ENCODE results near the gene AK8. TPM values are rescaled to one million over a fixed set of nuclear protein-coding genes. Genes with fewer than 3 reads are reported as not detected.

AK8 gene
- total RNA-seq, 1 donor from 2014 or later, result 0.22 TPM

DNA sequence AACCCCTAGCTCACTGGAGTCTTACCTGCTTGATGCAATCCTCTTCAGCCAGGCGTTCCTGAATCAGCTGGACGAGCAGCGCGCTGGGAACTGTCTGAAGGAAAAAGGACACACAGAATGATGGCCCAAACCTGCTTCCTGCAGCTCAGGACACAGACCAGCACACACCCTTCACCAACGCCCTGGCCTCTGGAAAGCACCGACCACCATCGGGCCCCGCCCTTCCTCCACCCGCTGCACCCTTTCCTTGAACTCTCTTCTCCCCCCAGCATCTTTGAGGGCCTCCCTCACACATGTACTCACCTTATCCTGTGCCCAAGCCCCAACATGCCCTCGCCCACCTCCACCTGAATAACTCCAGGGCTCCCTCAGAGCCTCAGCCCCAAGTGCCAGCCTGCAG, 23.3 kb downstream of the AK8 start:
- peak; percentile 25 for DNase-seq (ENCODE audit: low spot score)
- Mint-ChIP-seq H3K27me3 (ENCODE audit: low read depth) (peaks cover 18% of the 10 kb centered on the region), H3K9me3 (ENCODE audit: low read depth) (no peaks in the 10 kb centered on the region), H3K36me3 (ENCODE audit: low read depth) (peaks cover 2% of the 10 kb centered on the region), H3K4me3 (ENCODE audit: unreplicated experiment) (no peak overlapping the region), H3K27ac (ENCODE audit: unreplicated experiment) (no peak overlapping the region), H3K4me1 (ENCODE audit: low read depth) (peaks cover 4% of the 10 kb centered on the region)
- TF ChIP-seq, protein P1, sequence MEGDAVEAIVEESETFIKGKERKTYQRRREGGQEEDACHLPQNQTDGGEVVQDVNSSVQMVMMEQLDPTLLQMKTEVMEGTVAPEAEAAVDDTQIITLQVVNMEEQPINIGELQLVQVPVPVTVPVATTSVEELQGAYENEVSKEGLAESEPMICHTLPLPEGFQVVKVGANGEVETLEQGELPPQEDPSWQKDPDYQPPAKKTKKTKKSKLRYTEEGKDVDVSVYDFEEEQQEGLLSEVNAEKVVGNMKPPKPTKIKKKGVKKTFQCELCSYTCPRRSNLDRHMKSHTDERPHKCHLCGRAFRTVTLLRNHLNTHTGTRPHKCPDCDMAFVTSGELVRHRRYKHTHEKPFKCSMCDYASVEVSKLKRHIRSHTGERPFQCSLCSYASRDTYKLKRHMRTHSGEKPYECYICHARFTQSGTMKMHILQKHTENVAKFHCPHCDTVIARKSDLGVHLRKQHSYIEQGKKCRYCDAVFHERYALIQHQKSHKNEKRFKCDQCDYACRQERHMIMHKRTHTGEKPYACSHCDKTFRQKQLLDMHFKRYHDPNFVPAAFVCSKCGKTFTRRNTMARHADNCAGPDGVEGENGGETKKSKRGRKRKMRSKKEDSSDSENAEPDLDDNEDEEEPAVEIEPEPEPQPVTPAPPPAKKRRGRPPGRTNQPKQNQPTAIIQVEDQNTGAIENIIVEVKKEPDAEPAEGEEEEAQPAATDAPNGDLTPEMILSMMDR (IDR thresholded peaks at IDR 0.05), result no peak

GRCh38 chr9:132853482-132853881, 24.6 kb downstream of the AK8 start:
- DNase-seq (ENCODE audit: low spot score), result peak; percentile 8
- Mint-ChIP-seq H3K27me3 (ENCODE audit: low read depth) (peaks cover 10% of the 10 kb centered on the region), H3K4me3 (ENCODE audit: unreplicated experiment) (no peak overlapping the region), H3K36me3 (ENCODE audit: low read depth) (no peaks in the 10 kb centered on the region), H3K9me3 (ENCODE audit: low read depth) (no peaks in the 10 kb centered on the region), H3K4me1 (ENCODE audit: low read depth) (peaks cover 4% of the 10 kb centered on the region), H3K27ac (ENCODE audit: unreplicated experiment) (no peak overlapping the region)
- TF ChIP-seq, protein P1 (IDR thresholded peaks at IDR 0.05), result no peak

DNA sequence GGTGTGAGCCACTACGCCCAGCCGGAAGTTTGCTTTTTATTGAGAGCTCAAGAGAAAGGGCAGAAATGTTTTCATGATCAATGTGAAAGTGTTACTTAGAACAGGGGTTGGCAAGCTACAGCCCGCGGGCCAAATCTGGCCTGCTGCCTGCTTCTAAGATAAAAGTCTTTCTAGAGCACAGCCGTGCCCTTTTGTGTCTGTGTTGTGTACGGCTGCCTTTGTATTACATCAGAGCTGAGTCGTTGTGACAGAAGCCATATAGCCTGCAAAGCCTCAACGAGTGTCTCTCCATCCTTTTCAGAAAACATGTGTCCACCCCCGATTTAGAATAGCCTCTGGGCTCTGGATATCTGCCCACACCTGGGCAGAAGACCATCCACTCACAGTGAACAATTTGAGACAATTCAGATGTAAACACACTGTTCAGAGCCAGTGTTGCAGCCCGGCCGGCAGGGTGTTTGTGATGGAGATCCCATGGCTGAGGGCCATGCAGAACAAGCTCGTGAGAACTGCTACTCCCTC, 28.8 kb downstream of the AK8 start:
- DNase-seq (ENCODE audit: low spot score), result peak; percentile 48
- Mint-ChIP-seq H3K27ac (ENCODE audit: unreplicated experiment) (no peak overlapping the region), H3K36me3 (ENCODE audit: low read depth) (no peaks in the 10 kb centered on the region), H3K4me3 (ENCODE audit: unreplicated experiment) (no peak overlapping the region), H3K9me3 (ENCODE audit: low read depth) (no peaks in the 10 kb centered on the region), H3K27me3 (ENCODE audit: low read depth) (peaks cover 2% of the 10 kb centered on the region), H3K4me1 (ENCODE audit: low read depth) (no peaks in the 10 kb centered on the region)
- TF ChIP-seq, protein P1 (IDR thresholded peaks at IDR 0.05), result no peak

- Mint-ChIP-seq H3K9me3 (ENCODE audit: low read depth) (no peaks in the 10 kb centered on the region), H3K4me1 (ENCODE audit: low read depth) (no peaks in the 10 kb centered on the region), H3K36me3 (ENCODE audit: low read depth) (no peaks in the 10 kb centered on the region), H3K27me3 (ENCODE audit: low read depth) (no peaks in the 10 kb centered on the region), H3K4me3 (ENCODE audit: unreplicated experiment) (no peak overlapping the region), H3K27ac (ENCODE audit: unreplicated experiment) (no peak overlapping the region)
- DNase-seq (ENCODE audit: low spot score), result peak; percentile 59
- TF ChIP-seq, protein P1 (IDR thresholded peaks at IDR 0.05), result no peak
Measured at GRCh38 chr9:132846918-132847515, 31.1 kb downstream of the AK8 start.

DNA sequence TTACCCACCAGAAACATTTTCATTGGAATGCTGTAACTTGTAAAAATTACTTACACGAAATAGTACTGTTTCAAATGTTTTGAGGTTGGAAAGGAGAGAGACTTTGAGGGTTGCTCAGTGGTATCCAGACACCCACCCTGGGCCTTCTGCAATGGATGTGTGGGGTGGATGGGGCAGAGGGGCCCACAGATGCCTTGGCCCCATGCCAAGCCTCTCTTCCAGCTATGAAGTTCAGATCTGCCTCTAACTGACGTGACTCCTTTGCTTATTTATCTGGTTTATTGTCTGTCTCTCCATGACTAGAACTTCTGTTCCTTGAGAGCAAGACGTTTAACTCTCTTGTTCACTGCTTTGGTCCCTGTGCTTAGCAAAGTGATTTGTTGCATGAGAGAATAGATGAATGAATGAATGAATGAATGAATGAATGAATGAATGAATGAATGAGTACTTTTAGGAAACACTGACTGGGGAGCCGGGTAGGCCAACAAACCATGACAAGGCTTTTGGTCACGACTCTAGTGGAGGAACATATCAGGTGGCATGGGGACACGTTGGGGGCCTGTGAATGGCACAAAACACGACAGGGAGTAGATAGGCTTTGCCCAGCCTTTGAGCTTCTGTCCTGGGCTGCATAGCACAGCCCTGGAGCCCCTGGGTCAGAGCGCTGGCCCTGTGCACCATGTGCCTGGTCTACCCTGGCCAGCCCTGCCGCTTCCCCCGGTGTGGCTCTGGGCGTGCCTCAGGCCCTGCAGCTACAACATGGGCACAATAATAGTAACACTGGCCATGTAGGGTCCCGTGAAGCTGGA, 31.8 kb downstream of the AK8 start:
- no peak overlapping the region for H3K27ac Mint-ChIP-seq (ENCODE audit: unreplicated experiment)
- H3K4me3 Mint-ChIP-seq (ENCODE audit: unreplicated experiment), result no peak overlapping the region
- H3K4me1 Mint-ChIP-seq (ENCODE audit: low read depth), result no peaks in the 10 kb centered on the region
- DNase-seq (ENCODE audit: low spot score), result peak; percentile 36
- no peaks in the 10 kb centered on the region for H3K36me3 Mint-ChIP-seq (ENCODE audit: low read depth)
- TF ChIP-seq, protein P1 (IDR thresholded peaks at IDR 0.05), result no peak
- no peaks in the 10 kb centered on the region for H3K27me3 Mint-ChIP-seq (ENCODE audit: low read depth)
- H3K9me3 Mint-ChIP-seq (ENCODE audit: low read depth), result no peaks in the 10 kb centered on the region

All from chondrocyte (in vitro differentiated cells).